ENCODE data around the gene HEBP2. TPM values are rescaled to one million over a fixed set of nuclear protein-coding genes. Genes with fewer than 3 reads are reported as not detected.

The HEBP2 gene
- total RNA-seq, 1 experiment from 2014 or later = 51.6 TPM

DNA sequence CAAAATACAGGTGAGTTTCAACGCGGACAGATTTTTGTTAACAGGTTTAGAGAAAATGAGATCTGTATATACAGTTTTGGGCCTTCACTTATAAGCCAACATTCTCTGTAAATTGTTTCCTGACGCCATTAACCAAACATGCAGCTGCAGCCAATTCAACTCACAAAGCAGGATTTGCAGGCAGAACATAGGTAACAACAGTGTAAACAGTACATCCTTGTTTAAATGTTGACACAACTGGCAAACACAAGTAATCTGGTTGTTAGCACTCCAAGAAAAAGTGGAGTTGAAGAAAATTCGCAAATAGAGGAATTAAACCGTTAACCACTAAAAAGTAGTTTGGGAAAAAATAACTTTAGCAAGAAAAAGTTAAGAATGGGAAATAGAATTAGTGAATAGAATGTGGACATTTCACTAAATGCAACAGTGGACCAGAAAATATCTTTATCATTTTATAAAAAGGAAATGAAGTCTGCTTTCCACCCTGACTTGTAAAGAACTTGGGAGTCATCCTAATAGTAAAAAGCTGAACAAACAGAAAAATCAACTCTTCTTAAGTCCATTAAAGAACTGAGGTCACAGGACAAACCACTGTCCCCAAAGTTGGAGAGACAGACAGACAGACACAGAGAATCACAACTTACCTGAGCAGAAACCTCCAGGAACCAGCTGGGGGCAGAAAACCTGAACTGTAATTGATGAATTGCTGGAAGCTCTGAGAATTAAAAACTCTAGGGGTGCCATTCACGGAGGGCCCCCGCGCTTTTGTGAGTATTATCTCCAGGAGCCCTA is 16.2 kb upstream of the HEBP2 start:
- no peak overlapping the region for H3K4me2 ChIP-seq (ENCODE audit: low read length)
- peaks cover 0 to 5% of the 10 kb centered on the region in 2 experiments; a peak in 1 of 4 replicates for H3K4me1 ChIP-seq (ENCODE audit: control insufficient read depth in 1 of 2, insufficient read depth in 2 of 2, low read length in 2 of 2)
- H3K36me3 ChIP-seq (ENCODE audit: control insufficient read depth in 1 of 2, insufficient read depth in 2 of 2, low read length in 2 of 2) = no peaks in the 10 kb centered on the region
- H3K4me3 ChIP-seq (replicated peaks in 1 of 2; ENCODE audit: low read depth in 1 of 2, low read length in 2 of 2) = no peak overlapping the region
- no peak for TF ChIP-seq SP1 (IDR thresholded peaks at IDR 0.05; ENCODE audit: low read depth)
- TF ChIP-seq SIN3A (IDR thresholded peaks at IDR 0.05; ENCODE audit: low read depth) = no peak
- no peak for TF ChIP-seq POLR2AphosphoS5 (IDR thresholded peaks at IDR 0.05; ENCODE audit: low read depth, low read length)
- TF ChIP-seq, protein P1, sequence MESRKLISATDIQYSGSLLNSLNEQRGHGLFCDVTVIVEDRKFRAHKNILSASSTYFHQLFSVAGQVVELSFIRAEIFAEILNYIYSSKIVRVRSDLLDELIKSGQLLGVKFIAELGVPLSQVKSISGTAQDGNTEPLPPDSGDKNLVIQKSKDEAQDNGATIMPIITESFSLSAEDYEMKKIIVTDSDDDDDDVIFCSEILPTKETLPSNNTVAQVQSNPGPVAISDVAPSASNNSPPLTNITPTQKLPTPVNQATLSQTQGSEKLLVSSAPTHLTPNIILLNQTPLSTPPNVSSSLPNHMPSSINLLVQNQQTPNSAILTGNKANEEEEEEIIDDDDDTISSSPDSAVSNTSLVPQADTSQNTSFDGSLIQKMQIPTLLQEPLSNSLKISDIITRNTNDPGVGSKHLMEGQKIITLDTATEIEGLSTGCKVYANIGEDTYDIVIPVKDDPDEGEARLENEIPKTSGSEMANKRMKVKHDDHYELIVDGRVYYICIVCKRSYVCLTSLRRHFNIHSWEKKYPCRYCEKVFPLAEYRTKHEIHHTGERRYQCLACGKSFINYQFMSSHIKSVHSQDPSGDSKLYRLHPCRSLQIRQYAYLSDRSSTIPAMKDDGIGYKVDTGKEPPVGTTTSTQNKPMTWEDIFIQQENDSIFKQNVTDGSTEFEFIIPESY (IDR thresholded peaks at IDR 0.05; ENCODE audit: extremely low read depth, insufficient replicate concordance, low read length) = no peak
- no peak for TF ChIP-seq SRF (IDR thresholded peaks at IDR 0.05; ENCODE audit: low read depth)
- TF ChIP-seq, protein P2, sequence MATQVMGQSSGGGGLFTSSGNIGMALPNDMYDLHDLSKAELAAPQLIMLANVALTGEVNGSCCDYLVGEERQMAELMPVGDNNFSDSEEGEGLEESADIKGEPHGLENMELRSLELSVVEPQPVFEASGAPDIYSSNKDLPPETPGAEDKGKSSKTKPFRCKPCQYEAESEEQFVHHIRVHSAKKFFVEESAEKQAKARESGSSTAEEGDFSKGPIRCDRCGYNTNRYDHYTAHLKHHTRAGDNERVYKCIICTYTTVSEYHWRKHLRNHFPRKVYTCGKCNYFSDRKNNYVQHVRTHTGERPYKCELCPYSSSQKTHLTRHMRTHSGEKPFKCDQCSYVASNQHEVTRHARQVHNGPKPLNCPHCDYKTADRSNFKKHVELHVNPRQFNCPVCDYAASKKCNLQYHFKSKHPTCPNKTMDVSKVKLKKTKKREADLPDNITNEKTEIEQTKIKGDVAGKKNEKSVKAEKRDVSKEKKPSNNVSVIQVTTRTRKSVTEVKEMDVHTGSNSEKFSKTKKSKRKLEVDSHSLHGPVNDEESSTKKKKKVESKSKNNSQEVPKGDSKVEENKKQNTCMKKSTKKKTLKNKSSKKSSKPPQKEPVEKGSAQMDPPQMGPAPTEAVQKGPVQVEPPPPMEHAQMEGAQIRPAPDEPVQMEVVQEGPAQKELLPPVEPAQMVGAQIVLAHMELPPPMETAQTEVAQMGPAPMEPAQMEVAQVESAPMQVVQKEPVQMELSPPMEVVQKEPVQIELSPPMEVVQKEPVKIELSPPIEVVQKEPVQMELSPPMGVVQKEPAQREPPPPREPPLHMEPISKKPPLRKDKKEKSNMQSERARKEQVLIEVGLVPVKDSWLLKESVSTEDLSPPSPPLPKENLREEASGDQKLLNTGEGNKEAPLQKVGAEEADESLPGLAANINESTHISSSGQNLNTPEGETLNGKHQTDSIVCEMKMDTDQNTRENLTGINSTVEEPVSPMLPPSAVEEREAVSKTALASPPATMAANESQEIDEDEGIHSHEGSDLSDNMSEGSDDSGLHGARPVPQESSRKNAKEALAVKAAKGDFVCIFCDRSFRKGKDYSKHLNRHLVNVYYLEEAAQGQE (IDR thresholded peaks at IDR 0.05; ENCODE audit: low read depth) = no peak
- BruUV-seq (replicated peaks) = no TSS peak
- no peaks in the 10 kb centered on the region for H3K9me2 ChIP-seq (ENCODE audit: insufficient read depth)
- no peaks in the 10 kb centered on the region for H3K9me3 ChIP-seq (ENCODE audit: control insufficient read depth in 1 of 2, insufficient read depth in 1 of 2, low read depth in 1 of 2, low read length in 2 of 2)
- H2AFZ ChIP-seq (ENCODE audit: low read depth, low read length, poor library complexity, severe bottlenecking) = peak overlapping the region; percentile 45
- no peaks in the 10 kb centered on the region for H4K20me1 ChIP-seq (ENCODE audit: insufficient read depth)
- no peak overlapping the region for H3K27ac ChIP-seq (ENCODE audit: low read depth, low read length)
- DNase-seq (ENCODE audit: low read depth, low spot score) (no peak), ATAC-seq (no peak)
- ChIA-PET RAD21 (ENCODE audit: low non-redundant PET in 1 of 2, low total read pairs in 2 of 2, uncharacterized antibody in 2 of 2, unreplicated experiment in 2 of 2) (no interaction called here), CTCF (interaction anchor here (1.0 kb wide), 1 partner anchor 16 kb away, joined by 3 read pairs; the partner anchor contains the start of gene HEBP2), POLR2A (no interaction called here)
- intact Hi-C loops (cut with micrococcal nuclease) = no loop called here
- no peak overlapping the region for H3K9ac ChIP-seq (ENCODE audit: low read length)
- no peaks in the 10 kb centered on the region for H3K79me2 ChIP-seq (ENCODE audit: insufficient read depth, low read length)
- H3K27me3 ChIP-seq (ENCODE audit: insufficient read depth, low read length) = no peaks in the 10 kb centered on the region
